ENCODE results near the gene CDC16.

DNA sequence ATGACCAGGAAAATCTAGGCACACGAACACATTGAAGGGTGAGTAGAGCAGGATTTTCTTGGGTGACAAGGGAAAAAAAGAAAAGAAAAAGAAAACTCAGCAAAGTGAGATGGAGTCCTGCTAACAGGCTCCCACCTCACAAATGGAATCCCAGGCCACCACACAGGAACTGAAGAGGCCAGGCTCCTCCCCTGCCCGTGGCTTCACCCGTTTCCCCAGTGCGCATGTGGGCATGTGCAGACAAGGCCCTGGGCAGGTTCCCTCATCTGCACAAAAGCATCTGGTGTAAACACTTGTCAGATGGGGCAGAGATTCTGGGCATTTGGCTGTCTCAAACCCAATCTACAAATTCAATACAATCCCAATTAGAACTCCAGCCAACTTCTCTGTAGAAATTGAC is 31.2 kb upstream of the CDC16 start:
- TF ChIP-seq, protein P1, sequence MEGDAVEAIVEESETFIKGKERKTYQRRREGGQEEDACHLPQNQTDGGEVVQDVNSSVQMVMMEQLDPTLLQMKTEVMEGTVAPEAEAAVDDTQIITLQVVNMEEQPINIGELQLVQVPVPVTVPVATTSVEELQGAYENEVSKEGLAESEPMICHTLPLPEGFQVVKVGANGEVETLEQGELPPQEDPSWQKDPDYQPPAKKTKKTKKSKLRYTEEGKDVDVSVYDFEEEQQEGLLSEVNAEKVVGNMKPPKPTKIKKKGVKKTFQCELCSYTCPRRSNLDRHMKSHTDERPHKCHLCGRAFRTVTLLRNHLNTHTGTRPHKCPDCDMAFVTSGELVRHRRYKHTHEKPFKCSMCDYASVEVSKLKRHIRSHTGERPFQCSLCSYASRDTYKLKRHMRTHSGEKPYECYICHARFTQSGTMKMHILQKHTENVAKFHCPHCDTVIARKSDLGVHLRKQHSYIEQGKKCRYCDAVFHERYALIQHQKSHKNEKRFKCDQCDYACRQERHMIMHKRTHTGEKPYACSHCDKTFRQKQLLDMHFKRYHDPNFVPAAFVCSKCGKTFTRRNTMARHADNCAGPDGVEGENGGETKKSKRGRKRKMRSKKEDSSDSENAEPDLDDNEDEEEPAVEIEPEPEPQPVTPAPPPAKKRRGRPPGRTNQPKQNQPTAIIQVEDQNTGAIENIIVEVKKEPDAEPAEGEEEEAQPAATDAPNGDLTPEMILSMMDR (IDR thresholded peaks at IDR 0.05): no peak
- no peak for TF ChIP-seq POLR2A (IDR thresholded peaks at IDR 0.05)

Data from Peyer's patch (tissue), 4 donors.